Left ventricle myocardium inferior (tissue), 1 donor: ENCODE data around the gene CD274. TPM values are rescaled to one million over a fixed set of nuclear protein-coding genes. Genes with fewer than 3 reads are reported as not detected.

Source experiments
- DNase-seq: peaks from one replicate; pipeline ENCODE4 v3.0.0-alpha.2; 2020
- H3K27ac ChIP-seq: fragments of 200-600 bp; replicated peaks from 2 replicates; pipeline ENCODE4 v1.8.0; 2021
- H3K27me3 ChIP-seq: fragments of 200-600 bp; 2 replicates; pipeline ENCODE4 v1.8.0; 2021; ENCODE audit warnings: low read depth
- H3K36me3 ChIP-seq: fragments of 200-600 bp; 2 replicates; pipeline ENCODE4 v1.8.0; 2021
- H3K4me1 ChIP-seq: fragments of 200-600 bp; 2 replicates; pipeline ENCODE4 v1.8.0; 2021
- H3K4me3 ChIP-seq: fragments of 200-600 bp; 2 replicates; pipeline ENCODE4 v1.8.0; 2021; ENCODE audit warnings: mild to moderate bottlenecking, moderate library complexity
- H3K9me3 ChIP-seq: fragments of 200-600 bp; replicated peaks from 2 replicates; pipeline ENCODE4 v1.8.0; 2021
- intact Hi-C: fragments of 100-400 bp; cut with micrococcal nuclease; formaldehyde crosslinking; loops from one replicate; pipeline ENCODE4 v1.11.0; 2022
- total RNA-seq: library from RNA; stranded (reverse); fragmentation: NEBNext Ultra II Directional; extraction: Animal tissue kit (Norgen Biotek cat#: 25700); gene quantifications from one replicate; pipeline ENCODE4 v1.2.1, GENCODE V29; 2021
- TF ChIP-seq, protein P1 (sequence below): fragments of 200-600 bp; IDR thresholded peaks from 2 replicates; pipeline ENCODE4 v1.8.0; 2021; ENCODE audit warnings: antibody characterized with exemption, mild to moderate bottlenecking, borderline replicate concordance
- donor health status: DM: no; HTN: yes; CAD: no; lungs with severe emphysema.

CD274 gene
- total RNA-seq, 1 donor from 2014 or later = 14.7 TPM

DNA sequence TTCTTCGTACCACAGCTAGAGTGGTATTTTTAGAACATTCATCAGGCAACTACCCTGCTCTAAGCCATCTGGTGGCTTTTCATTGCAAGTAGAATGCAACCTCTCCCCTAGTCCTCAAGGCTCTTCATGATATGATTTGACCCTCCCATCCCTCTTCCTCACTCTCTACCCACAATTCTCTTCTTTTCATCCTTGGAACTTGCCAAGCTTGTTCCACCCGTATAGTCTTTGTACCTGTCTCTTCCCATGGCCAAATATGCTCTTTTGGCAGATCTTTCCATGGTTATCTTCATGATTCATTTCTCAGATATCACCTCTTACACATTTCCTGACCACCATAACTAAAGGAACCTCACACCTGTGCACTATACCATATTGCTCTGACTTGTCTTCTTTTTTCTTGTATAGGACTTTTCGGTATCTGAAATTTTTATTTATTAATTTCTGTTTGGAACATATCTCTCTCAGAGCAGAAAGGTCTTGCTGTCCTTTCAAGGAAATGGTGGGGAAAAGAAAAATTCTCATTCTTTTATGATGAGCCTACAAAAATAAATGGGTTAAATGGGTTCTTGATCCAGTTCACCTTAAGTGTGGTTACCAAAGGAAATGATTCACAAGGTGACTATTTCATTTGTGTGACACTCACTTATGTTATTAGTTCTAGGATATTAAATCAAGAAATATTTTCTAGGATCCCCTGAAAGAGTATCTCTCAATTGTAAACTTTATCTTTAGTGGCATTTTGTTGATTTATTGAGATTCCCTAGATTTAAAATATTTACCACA is 3.7 kb upstream of the CD274 start:
- TF ChIP-seq, protein P1, sequence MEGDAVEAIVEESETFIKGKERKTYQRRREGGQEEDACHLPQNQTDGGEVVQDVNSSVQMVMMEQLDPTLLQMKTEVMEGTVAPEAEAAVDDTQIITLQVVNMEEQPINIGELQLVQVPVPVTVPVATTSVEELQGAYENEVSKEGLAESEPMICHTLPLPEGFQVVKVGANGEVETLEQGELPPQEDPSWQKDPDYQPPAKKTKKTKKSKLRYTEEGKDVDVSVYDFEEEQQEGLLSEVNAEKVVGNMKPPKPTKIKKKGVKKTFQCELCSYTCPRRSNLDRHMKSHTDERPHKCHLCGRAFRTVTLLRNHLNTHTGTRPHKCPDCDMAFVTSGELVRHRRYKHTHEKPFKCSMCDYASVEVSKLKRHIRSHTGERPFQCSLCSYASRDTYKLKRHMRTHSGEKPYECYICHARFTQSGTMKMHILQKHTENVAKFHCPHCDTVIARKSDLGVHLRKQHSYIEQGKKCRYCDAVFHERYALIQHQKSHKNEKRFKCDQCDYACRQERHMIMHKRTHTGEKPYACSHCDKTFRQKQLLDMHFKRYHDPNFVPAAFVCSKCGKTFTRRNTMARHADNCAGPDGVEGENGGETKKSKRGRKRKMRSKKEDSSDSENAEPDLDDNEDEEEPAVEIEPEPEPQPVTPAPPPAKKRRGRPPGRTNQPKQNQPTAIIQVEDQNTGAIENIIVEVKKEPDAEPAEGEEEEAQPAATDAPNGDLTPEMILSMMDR = no peak
- H3K36me3 ChIP-seq = no peaks in the 10 kb centered on the region
- peaks cover 18% of the 10 kb centered on the region for H3K4me1 ChIP-seq
- H3K4me3 ChIP-seq = no peak overlapping the region
- H3K9me3 ChIP-seq = no peaks in the 10 kb centered on the region
- H3K27ac ChIP-seq = no peak overlapping the region
- intact Hi-C loops = loop anchor here (5.0 kb wide), 1 partner anchor 146 kb away; no protein-coding TSS in a partner anchor
- no peaks in the 10 kb centered on the region for H3K27me3 ChIP-seq
- no peak for DNase-seq

DNA sequence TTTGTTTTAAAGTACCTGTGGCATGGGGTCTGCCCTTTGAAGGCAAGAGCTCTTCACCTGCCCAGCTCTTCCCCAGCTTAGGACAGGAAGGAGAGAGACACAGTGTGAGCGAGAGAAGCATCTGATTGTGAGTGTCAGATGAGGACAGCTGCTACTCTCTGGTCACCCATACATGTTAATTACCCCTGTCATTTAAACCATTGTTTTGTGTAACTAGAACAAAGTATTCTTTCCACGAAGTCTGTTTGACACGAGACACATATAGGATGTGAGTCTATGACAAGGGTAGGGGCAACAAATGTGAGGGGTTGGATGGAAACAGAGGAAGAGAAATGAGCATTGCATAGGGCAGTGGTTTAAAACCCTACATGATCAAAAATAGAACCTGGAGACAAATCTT is 3.0 kb upstream of the CD274 start:
- TF ChIP-seq, protein P1 = no peak
- H3K27ac ChIP-seq = no peak overlapping the region
- H3K36me3 ChIP-seq = no peaks in the 10 kb centered on the region
- intact Hi-C loops = loop anchor here (5.0 kb wide), 1 partner anchor 145 kb away; no protein-coding TSS in a partner anchor
- H3K9me3 ChIP-seq = no peaks in the 10 kb centered on the region
- no peak overlapping the region for H3K4me3 ChIP-seq
- DNase-seq = no peak
- H3K27me3 ChIP-seq = no peaks in the 10 kb centered on the region
- H3K4me1 ChIP-seq = peaks cover 24% of the 10 kb centered on the region

GRCh38 chr9:5448016-5448415 is 2.3 kb upstream of the CD274 start:
- DNase-seq = no peak
- H3K9me3 ChIP-seq = no peaks in the 10 kb centered on the region
- peaks cover 31% of the 10 kb centered on the region for H3K4me1 ChIP-seq
- intact Hi-C loops = loop anchor here (5.0 kb wide), 1 partner anchor 144 kb away; no protein-coding TSS in a partner anchor
- H3K27ac ChIP-seq = no peak overlapping the region
- H3K4me3 ChIP-seq = no peak overlapping the region
- TF ChIP-seq, protein P1 = no peak
- no peaks in the 10 kb centered on the region for H3K27me3 ChIP-seq
- H3K36me3 ChIP-seq = no peaks in the 10 kb centered on the region

- Histone ChIP-seq H3K27ac (peak overlapping the region; percentile 85), H3K36me3 (no peaks in the 10 kb centered on the region), H3K4me3 (no peak overlapping the region), H3K4me1 (peaks cover 38% of the 10 kb centered on the region), H3K9me3 (no peaks in the 10 kb centered on the region), H3K27me3 (no peaks in the 10 kb centered on the region)
- DNase-seq = no peak
- TF ChIP-seq, protein P1 = no peak
- intact Hi-C loops = loop anchor here (5.0 kb wide), 1 partner anchor 144 kb away; no protein-coding TSS in a partner anchor
Observed at GRCh38 chr9:5448461-5449435, 1.6 kb upstream of the CD274 start.
